ENCODE measurements around the gene VPS72. TPM values are rescaled to one million over a fixed set of nuclear protein-coding genes. Genes with fewer than 3 reads are reported as not detected.

VPS72 gene
- total and polyA plus RNA-seq, 9 of the 15 experiments (the other 6 are each of a cell fraction or from before 2014, with no cell fraction given), result 7.2 to 131 (median 75.7) TPM

GRCh38 chr1:151165738-151166504, 24.1 kb downstream of the VPS72 start, which contains the start of the genes LYSMD1 and SCNM1 (continued):
- TF ChIP-seq ZZZ3 (IDR thresholded peaks at IDR 0.05) (peak; percentile 77), TAF15 (IDR thresholded peaks at IDR 0.05; ENCODE audit: low read depth, low read length) (no peak), ZNF124 (CRISPR knock-in tag; IDR thresholded peaks at IDR 0.05) (no peak), ZC3H4 (CRISPR knock-in tag; IDR thresholded peaks at IDR 0.05; ENCODE audit: borderline replicate concordance) (no peak), ZNF639 (CRISPR knock-in tag; conservative IDR thresholded peaks at IDR 0.05 in 1 of 2, IDR thresholded peaks at IDR 0.05 in 1 of 2) (peak in 1 of 2 experiments; percentile 94; a peak in 2 of 4 replicates), CBFA2T3 (IDR thresholded peaks at IDR 0.05) (no peak), BACH1 (tag; IDR thresholded peaks at IDR 0.05) (peak; percentile 87; the same call in 1 of the 2 replicates), MECOM (CRISPR knock-in tag; IDR thresholded peaks at IDR 0.05) (no peak), JUN (IDR thresholded peaks at IDR 0.05; ENCODE audit: borderline replicate concordance, low read depth, low read length) (peak; percentile 85; the same call in 1 of the 2 replicates), JUN (CRISPR knock-in tag; IDR thresholded peaks at IDR 0.05; ENCODE audit: borderline replicate concordance) (no peak), ZNF324 (CRISPR knock-in tag; IDR thresholded peaks at IDR 0.05) (no peak), STAT6 (CRISPR knock-in tag; IDR thresholded peaks at IDR 0.05) (peak; percentile 86; the same call in 1 of the 2 replicates), RFX5 (IDR thresholded peaks at IDR 0.05; ENCODE audit: low read depth, low read length) (no peak), MITF (IDR thresholded peaks at IDR 0.05) (no peak), ZC3H11A (IDR thresholded peaks at IDR 0.05; ENCODE audit: low read depth, low read length) (no peak), TCF7L2 (IDR thresholded peaks at IDR 0.05; ENCODE audit: low read depth, low read length) (peak; percentile 68; the same call in 1 of the 2 replicates), ZHX1 (conservative IDR thresholded peaks at IDR 0.05; ENCODE audit: low read length) (no peak)

Measured in K562 (cell line).